AG04449 (cell line): ENCODE data around the gene HDAC4.

Experiments used
- CTCF ChIA-PET: fragments of 350-600 bp; formaldehyde crosslinking; extraction: SDS; loops from one replicate; lab custom pipeline; 2021; ENCODE audit warnings: antibody characterized with exemption; lab: Yijun Ruan, JAX
- POLR2A ChIA-PET: fragments of 400-600, 350-600 bp; formaldehyde crosslinking; extraction: SDS; loops from one replicate; lab custom pipeline; 2020; ENCODE audit warnings: antibody characterized with exemption, inconsistent platforms; lab: Yijun Ruan, JAX
- DNase-seq: peaks from one replicate; pipeline ENCODE4 v3.0.0-alpha.2; 2010; ENCODE audit warnings: low read depth, low spot score
- H3K4me3 ChIP-seq: 2 replicates; pipeline ENCODE4 v1.5.1; 2011; ENCODE audit warnings: low read depth, mild to moderate bottlenecking, control low read depth, low read length
- CTCF ChIP-seq: IDR thresholded peaks from one replicate; pipeline ENCODE4 v1.5.1; 2011; ENCODE audit warnings: mild to moderate bottlenecking, moderate library complexity, low read length, control low read depth, inconsistent platforms; ENCODE audit not compliant: insufficient read depth; ENCODE audit errors: missing control alignments

The HDAC4 gene

DNA sequence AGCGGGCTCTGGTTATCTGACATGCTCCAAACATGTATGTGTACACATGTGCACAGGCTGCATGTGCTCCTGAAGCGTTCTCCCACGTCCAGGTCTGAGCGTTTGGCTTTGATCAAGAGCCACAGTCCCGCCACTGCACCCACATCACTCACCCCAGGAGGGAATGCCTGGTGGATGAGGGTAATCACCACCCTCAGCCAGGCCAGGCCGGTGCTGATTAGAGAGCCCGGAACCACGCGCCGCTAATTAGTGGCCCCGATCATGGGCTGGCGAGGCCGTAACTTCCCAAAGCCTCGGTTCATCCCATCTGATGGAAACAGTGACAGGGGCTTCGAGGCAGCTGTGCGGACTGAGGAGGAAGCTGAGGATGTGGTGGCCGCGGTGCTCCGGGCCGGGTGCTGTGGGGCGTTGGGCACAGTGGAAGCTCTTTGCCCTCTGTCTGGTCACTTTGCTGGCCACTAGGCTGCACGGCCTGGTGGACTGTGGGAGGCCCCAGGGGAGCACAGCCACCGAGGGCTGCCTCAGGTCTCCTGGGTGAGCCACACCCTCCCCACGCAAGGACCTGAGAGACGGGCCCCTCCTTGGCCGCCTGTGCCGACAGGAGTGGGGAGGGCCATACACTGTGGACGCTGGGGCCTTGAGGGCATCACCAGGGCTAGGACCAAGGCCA, 333.5 kb downstream of the HDAC4 start:
- no peak overlapping the region for H3K4me3 ChIP-seq
- no peak for TF ChIP-seq CTCF
- DNase-seq: no peak
- ChIA-PET CTCF (no interaction called here), POLR2A (no interaction called here)

- POLR2A ChIA-PET: no interaction called here
- no peak overlapping the region for H3K4me3 ChIP-seq
- CTCF ChIA-PET: no interaction called here
- no peak for DNase-seq
- TF ChIP-seq CTCF: no peak
Observed at GRCh38 chr2:239066597-239066996, 334.2 kb downstream of the HDAC4 start.

DNA sequence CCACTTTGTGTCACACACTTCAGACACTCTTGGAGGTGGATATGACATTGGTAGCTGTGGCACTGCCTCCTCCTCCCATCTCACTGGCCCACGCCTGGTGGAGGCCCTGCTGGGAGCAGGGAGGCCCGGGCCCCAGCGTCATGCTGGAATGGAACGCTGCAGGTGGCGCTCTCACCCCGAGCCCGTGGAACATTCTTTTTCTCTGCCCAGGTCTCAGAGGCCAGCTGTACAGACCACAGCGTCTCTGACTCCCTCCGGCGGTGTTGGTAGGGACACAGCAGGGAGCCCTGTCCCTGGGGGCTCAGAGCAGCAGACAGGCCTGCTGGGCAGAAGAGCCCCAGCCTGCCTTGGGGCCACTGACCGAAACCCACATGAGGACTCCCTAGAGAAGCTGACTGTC, 334.9 kb downstream of the HDAC4 start:
- no peak for DNase-seq
- no peak overlapping the region for H3K4me3 ChIP-seq
- POLR2A ChIA-PET: no interaction called here
- no peak for TF ChIP-seq CTCF
- CTCF ChIA-PET: no interaction called here

DNA sequence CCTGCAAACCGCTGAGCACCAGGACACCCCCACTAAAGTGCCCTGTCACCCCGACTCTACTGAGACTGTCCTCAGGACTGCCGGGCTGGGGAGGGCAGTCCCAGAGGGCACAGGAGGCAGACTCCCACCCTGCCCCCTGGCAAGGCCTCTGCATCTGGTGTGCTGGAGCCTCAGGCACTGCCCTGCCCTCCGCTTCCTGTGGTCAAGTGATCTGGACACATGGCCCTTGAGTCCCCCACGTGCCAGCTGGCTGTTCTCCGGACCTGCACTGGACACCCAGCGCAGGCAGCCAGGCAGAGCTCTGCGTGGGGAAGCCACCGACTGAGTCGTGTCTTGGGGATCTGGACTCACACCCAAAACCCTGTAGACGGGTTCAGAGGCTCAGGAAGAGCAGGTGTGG, 335.3 kb downstream of the HDAC4 start:
- ChIA-PET POLR2A (no interaction called here), CTCF (no interaction called here)
- no peak for TF ChIP-seq CTCF

DNA sequence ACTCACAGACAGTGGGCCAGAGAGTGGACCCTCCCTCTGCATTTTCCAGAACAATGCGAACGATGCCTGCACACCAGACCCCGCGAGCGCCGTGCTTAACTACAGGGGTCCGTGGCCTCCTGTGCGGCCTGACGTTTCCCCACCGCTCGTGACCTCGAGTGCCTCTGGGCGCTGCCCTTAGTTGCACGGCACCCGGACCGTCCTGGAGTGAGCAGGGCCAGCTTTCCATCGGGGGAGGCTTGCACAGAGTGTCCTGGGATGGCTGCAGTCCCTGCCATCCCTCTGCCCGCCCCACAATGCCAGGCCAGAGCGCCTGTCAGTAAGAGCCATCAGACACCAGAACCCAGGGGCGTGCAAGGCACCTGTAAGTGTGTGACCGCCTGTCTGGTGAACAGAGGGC, 335.9 kb downstream of the HDAC4 start:
- ChIA-PET POLR2A (no interaction called here), CTCF (no interaction called here)
- no peak overlapping the region for H3K4me3 ChIP-seq
- no peak for DNase-seq
- no peak for TF ChIP-seq CTCF

More for the DNA sequence above, 335.3 kb downstream of the HDAC4 start:
- no peak overlapping the region for H3K4me3 ChIP-seq
- DNase-seq: no peak

GRCh38 chr2:239064253-239064652, 336.6 kb downstream of the HDAC4 start:
- no peak overlapping the region for H3K4me3 ChIP-seq
- TF ChIP-seq CTCF: no peak
- CTCF ChIA-PET: no interaction called here
- no peak for DNase-seq
- POLR2A ChIA-PET: no interaction called here
